ENCODE data around the gene ADGRG7.
"Not testable (repeated sequence)": the region's sequence is repeated elsewhere in the genome, so short reads cannot be mapped to it uniquely, and the experiment has no call there.

Gene ADGRG7

DNA sequence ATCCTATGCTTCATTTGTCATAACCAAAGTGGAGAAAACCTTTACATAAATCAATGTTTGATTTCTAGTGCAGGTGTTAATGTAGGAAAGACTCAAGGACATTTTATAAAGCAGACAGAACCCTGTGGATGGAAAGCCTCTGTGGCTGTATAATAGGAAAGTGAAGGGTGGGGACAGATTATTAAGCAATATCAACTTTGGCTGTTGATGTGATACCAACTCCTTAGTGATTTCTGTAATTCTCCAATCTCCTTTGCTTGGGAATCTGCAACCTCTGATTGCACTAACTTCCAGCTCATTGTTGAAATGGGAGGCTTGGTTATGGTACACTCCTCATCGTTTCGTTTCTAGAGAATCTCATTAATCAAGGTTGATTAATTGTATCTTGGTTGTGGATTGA lies 29.3 kb upstream of the ADGRG7 start:
- H3K4me1 ChIP-seq (ENCODE audit: control insufficient read depth, low read depth, low read length) = peaks cover 4% of the 10 kb centered on the region
- no peaks in the 10 kb centered on the region for H3K36me3 ChIP-seq (ENCODE audit: control insufficient read depth, low read depth, low read length)
- no peak overlapping the region for H3K27ac ChIP-seq (ENCODE audit: low read length)
- H3K4me3 ChIP-seq (ENCODE audit: low read length) = no peak overlapping the region
- H3K9me3 ChIP-seq (ENCODE audit: control insufficient read depth, low read depth, low read length) = peaks cover 5% of the 10 kb centered on the region
- H3K9ac ChIP-seq (ENCODE audit: low read length) = no peak overlapping the region
- H3K27me3 ChIP-seq (ENCODE audit: control insufficient read depth, insufficient read depth, low read length) = no peaks in the 10 kb centered on the region

- Histone ChIP-seq H3K36me3 (ENCODE audit: control insufficient read depth, low read depth, low read length) (no peaks in the 10 kb centered on the region), H3K4me1 (ENCODE audit: control insufficient read depth, low read depth, low read length) (peaks cover 3% of the 10 kb centered on the region), H3K27me3 (ENCODE audit: control insufficient read depth, insufficient read depth, low read length) (no peaks in the 10 kb centered on the region), H3K9me3 (ENCODE audit: control insufficient read depth, low read depth, low read length) (peaks cover 6% of the 10 kb centered on the region), H3K4me3 (ENCODE audit: low read length) (no peak overlapping the region), H3K27ac (ENCODE audit: low read length) (no peak overlapping the region), H3K9ac (ENCODE audit: low read length) (no peak overlapping the region)
Observed at GRCh38 chr3:100581650-100582049, 27.8 kb upstream of the ADGRG7 start.

- H3K4me1 ChIP-seq (ENCODE audit: control insufficient read depth, low read depth, low read length); H3K36me3 ChIP-seq (ENCODE audit: control insufficient read depth, low read depth, low read length); H3K4me3 ChIP-seq (ENCODE audit: low read length); H3K27ac ChIP-seq (ENCODE audit: low read length); H3K27me3 ChIP-seq (ENCODE audit: control insufficient read depth, insufficient read depth, low read length); H3K9ac ChIP-seq (ENCODE audit: low read length); H3K9me3 ChIP-seq (ENCODE audit: control insufficient read depth, low read depth, low read length): not testable (repeated sequence)
Observed at GRCh38 chr3:100582157-100582556, 27.2 kb upstream of the ADGRG7 start.

GRCh38 chr3:100584101-100584660 lies 25.2 kb upstream of the ADGRG7 start:
- Histone ChIP-seq H3K27me3 (ENCODE audit: control insufficient read depth, insufficient read depth, low read length) (no peaks in the 10 kb centered on the region), H3K27ac (ENCODE audit: low read length) (no peak overlapping the region), H3K36me3 (ENCODE audit: control insufficient read depth, low read depth, low read length) (no peaks in the 10 kb centered on the region), H3K4me3 (ENCODE audit: low read length) (no peak overlapping the region), H3K9me3 (ENCODE audit: control insufficient read depth, low read depth, low read length) (peaks cover 6% of the 10 kb centered on the region), H3K4me1 (ENCODE audit: control insufficient read depth, low read depth, low read length) (no peaks in the 10 kb centered on the region), H3K9ac (ENCODE audit: low read length) (no peak overlapping the region)

GRCh38 chr3:100586832-100587231 lies 22.6 kb upstream of the ADGRG7 start:
- Histone ChIP-seq H3K36me3 (ENCODE audit: control insufficient read depth, low read depth, low read length) (no peaks in the 10 kb centered on the region), H3K27ac (ENCODE audit: low read length) (no peak overlapping the region), H3K9me3 (ENCODE audit: control insufficient read depth, low read depth, low read length) (peaks cover 6% of the 10 kb centered on the region), H3K4me3 (ENCODE audit: low read length) (no peak overlapping the region), H3K27me3 (ENCODE audit: control insufficient read depth, insufficient read depth, low read length) (no peaks in the 10 kb centered on the region), H3K4me1 (ENCODE audit: control insufficient read depth, low read depth, low read length) (no peaks in the 10 kb centered on the region), H3K9ac (ENCODE audit: low read length) (no peak overlapping the region)

GRCh38 chr3:100588251-100588650 lies 21.1 kb upstream of the ADGRG7 start:
- Histone ChIP-seq H3K9ac (ENCODE audit: low read length) (no peak overlapping the region), H3K36me3 (ENCODE audit: control insufficient read depth, low read depth, low read length) (no peaks in the 10 kb centered on the region), H3K4me1 (ENCODE audit: control insufficient read depth, low read depth, low read length) (no peaks in the 10 kb centered on the region), H3K27me3 (ENCODE audit: control insufficient read depth, insufficient read depth, low read length) (no peaks in the 10 kb centered on the region), H3K9me3 (ENCODE audit: control insufficient read depth, low read depth, low read length) (peaks cover 6% of the 10 kb centered on the region), H3K27ac (ENCODE audit: low read length) (no peak overlapping the region), H3K4me3 (ENCODE audit: low read length) (no peak overlapping the region)

DNA sequence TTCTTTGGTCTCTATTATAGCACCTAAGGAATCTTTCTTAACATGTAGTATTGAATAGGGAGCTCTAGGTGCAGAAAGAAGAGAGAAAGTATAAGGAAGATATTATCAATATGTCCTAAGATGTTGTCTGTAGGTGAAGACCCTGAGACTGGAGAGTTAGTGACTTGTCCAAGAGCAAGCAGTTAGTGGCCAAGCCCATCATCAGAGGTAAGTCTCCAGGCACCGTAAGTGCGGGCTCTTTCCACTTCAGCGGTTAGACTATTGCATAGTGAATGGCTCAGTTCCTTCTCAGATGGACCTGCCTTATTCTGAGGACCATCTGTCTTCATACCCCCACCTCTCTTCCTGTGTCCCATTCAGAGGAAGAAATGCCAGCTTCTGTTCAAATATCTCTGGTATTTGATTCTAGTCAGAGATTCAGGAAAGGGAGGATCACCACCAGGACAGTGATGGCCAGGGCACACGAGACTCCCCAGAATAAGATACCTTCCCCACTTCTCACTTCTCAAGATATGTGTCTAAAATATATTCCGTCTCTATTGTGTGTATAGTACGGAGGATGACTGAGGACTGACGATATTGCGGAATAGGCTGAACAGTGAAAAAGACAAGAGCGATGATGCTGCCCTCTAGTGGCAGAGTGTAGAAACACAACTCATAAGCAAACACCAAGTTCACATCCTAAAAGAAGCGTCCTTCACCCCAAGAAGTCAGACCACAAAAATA lies 19.1 kb upstream of the ADGRG7 start:
- Histone ChIP-seq H3K36me3 (ENCODE audit: control insufficient read depth, low read depth, low read length) (no peaks in the 10 kb centered on the region), H3K9me3 (ENCODE audit: control insufficient read depth, low read depth, low read length) (peaks cover under 1% of the 10 kb centered on the region), H3K27ac (ENCODE audit: low read length) (no peak overlapping the region), H3K9ac (ENCODE audit: low read length) (no peak overlapping the region), H3K27me3 (ENCODE audit: control insufficient read depth, insufficient read depth, low read length) (no peaks in the 10 kb centered on the region), H3K4me1 (ENCODE audit: control insufficient read depth, low read depth, low read length) (no peaks in the 10 kb centered on the region), H3K4me3 (ENCODE audit: low read length) (no peak overlapping the region)

DNA sequence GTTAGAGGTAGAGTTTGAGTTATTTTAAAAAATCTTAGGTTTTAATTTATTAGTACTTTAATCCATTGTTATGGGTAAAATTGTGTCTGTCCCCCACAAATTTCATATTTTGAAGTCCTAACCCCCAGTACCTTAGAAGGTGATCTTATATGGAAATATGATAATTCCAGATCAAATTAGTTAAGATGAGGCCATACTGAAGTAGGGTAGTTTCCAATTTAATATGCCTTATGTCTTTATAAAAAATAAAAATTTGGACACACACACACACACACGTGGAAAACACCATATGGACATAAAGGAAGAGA lies 18.6 kb upstream of the ADGRG7 start:
- H3K27ac ChIP-seq (ENCODE audit: low read length) = no peak overlapping the region
- no peaks in the 10 kb centered on the region for H3K27me3 ChIP-seq (ENCODE audit: control insufficient read depth, insufficient read depth, low read length)
- H3K4me1 ChIP-seq (ENCODE audit: control insufficient read depth, low read depth, low read length) = no peaks in the 10 kb centered on the region
- no peaks in the 10 kb centered on the region for H3K9me3 ChIP-seq (ENCODE audit: control insufficient read depth, low read depth, low read length)
- H3K9ac ChIP-seq (ENCODE audit: low read length) = no peak overlapping the region
- H3K4me3 ChIP-seq (ENCODE audit: low read length) = no peak overlapping the region
- H3K36me3 ChIP-seq (ENCODE audit: control insufficient read depth, low read depth, low read length) = no peaks in the 10 kb centered on the region

- no peaks in the 10 kb centered on the region for H3K4me1 ChIP-seq (ENCODE audit: control insufficient read depth, low read depth, low read length)
- H3K9ac ChIP-seq (ENCODE audit: low read length) = no peak overlapping the region
- H3K9me3 ChIP-seq (ENCODE audit: control insufficient read depth, low read depth, low read length) = no peaks in the 10 kb centered on the region
- H3K4me3 ChIP-seq (ENCODE audit: low read length) = no peak overlapping the region
- H3K36me3 ChIP-seq (ENCODE audit: control insufficient read depth, low read depth, low read length) = no peaks in the 10 kb centered on the region
- H3K27me3 ChIP-seq (ENCODE audit: control insufficient read depth, insufficient read depth, low read length) = no peaks in the 10 kb centered on the region
- no peak overlapping the region for H3K27ac ChIP-seq (ENCODE audit: low read length)
Observed at GRCh38 chr3:100591411-100591810, 18.0 kb upstream of the ADGRG7 start.

DNA sequence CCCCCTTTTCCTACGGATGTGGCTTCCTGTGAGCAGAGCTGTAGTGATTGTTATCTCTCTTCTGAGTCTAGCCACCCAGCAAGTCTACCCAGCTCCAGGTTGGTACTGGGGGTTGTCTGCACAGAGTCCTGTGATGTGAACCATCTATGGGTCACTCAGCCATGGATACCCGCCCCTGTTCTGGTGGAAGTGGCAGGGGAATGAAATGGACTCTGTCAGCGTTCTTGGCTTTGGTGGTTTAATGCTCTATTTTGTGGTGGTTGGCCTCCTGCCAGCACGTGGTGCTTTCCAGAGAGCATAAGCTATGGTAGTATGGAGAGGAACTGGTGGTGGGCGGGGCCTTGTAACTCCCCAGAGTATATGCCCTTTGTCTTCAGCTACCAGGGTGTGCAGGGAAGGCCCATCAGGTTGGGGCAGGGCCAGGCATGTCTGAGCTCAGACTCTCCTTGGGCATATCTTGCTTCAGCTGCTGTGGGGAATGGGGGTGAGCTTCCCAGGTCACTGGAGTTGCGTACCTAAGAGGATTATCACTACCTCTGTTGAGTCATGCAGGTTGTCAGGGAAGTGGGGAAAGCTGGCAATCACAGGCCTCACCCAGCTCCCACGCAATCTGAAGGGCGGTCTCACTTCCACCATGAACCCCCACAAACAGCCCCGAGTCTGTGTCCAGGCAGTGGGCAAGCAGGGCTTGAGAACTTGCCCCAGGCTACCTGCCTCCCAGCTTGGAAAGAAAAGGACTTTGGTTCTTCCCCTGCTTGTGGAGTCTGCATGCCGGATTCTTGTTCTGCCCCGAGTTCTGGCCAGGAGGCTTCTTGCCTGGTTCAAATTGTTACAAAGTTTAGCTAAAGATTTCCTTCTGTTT lies 9.0 kb upstream of the ADGRG7 start:
- no peaks in the 10 kb centered on the region for H3K36me3 ChIP-seq (ENCODE audit: control insufficient read depth, low read depth, low read length)
- H3K4me3 ChIP-seq (ENCODE audit: low read length) = no peak overlapping the region
- H3K9ac ChIP-seq (ENCODE audit: low read length) = no peak overlapping the region
- no peak overlapping the region for H3K27ac ChIP-seq (ENCODE audit: low read length)
- no peaks in the 10 kb centered on the region for H3K9me3 ChIP-seq (ENCODE audit: control insufficient read depth, low read depth, low read length)
- H3K27me3 ChIP-seq (ENCODE audit: control insufficient read depth, insufficient read depth, low read length) = no peaks in the 10 kb centered on the region
- peaks cover 13% of the 10 kb centered on the region for H3K4me1 ChIP-seq (ENCODE audit: control insufficient read depth, low read depth, low read length)

DNA sequence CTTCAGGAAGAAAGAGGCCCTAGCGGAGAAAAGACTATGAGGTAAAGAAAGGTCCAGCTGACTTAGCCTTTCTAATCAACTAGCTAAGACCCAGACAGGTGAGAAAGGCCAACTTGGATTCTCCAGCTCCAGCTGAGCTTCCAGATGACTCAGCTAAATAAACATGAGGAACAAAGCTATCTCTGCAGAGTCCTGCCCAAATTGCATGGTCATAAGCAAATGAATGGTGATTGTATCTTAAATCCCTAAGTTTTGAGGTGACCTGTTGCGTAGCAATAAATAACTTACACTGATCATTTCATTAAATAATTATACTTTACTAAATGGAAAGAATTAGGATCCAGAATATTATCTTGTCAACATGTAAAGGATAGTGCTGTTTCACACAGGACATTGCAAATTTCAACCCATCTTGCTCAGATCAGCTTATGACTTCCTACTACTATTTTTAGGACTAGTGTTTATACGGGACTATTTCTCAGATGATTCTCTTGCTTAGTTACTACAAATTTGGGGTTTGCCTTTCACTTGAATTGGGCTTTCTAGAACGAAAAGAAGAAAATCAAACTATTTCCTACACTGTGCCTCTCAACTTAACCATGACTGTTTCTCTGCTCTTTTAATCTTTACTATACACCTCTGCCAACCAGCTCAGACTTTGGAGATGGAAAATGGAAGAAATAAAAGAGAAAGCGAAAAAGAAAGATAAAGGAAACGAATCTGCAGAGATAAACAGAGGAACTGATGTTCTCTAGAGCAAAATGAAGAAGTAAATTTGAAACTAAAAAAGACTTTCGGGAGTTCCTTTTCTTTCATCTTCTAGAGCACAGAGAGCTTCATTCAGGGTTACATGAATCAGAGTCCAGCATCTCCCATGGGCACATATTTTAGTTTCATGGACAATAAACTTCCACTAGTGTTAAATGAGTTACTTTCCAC lies 6.6 kb upstream of the ADGRG7 start:
- Histone ChIP-seq H3K9ac (ENCODE audit: low read length) (no peak overlapping the region), H3K27me3 (ENCODE audit: control insufficient read depth, insufficient read depth, low read length) (no peaks in the 10 kb centered on the region), H3K9me3 (ENCODE audit: control insufficient read depth, low read depth, low read length) (no peaks in the 10 kb centered on the region), H3K36me3 (ENCODE audit: control insufficient read depth, low read depth, low read length) (no peaks in the 10 kb centered on the region), H3K27ac (ENCODE audit: low read length) (no peak overlapping the region), H3K4me3 (ENCODE audit: low read length) (no peak overlapping the region), H3K4me1 (ENCODE audit: control insufficient read depth, low read depth, low read length) (peaks cover 13% of the 10 kb centered on the region)

All from iPS-18a (cell line).